ENCODE measurements around the gene SSU72. TPM values are rescaled to one million over a fixed set of nuclear protein-coding genes. Genes with fewer than 3 reads are reported as not detected.

The SSU72 gene
- total RNA-seq, 1 donor from 2014 or later = 97.4 TPM

DNA sequence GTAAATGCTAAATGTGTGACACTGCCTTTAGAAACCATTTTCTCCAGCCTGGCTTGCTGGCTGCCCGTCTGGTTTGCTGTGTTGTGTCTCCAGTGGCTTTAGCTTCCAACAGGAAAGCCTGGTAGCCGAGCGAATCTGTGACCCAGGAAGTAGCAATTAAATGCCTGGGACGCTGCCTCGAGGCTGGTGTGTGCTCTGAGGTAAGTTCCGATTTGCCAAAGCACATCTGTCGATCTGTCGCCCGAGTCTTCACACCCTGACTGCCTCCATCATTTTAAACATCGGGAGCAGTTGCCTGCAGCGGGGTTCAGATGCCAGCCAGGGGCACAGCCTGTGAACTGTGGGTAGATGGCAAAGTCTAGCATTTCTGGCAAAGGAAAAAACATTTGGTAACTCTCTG lies 42.9 kb upstream of the SSU72 start:
- Mint-ChIP-seq H3K4me3 (peak overlapping the region; percentile 80), H3K27me3 (ENCODE audit: low read depth) (no peaks in the 10 kb centered on the region), H3K9me3 (no peaks in the 10 kb centered on the region), H3K27ac (no peak overlapping the region), H3K4me1 (peaks cover 23% of the 10 kb centered on the region), H3K36me3 (peaks cover 5% of the 10 kb centered on the region)
- DNase-seq (ENCODE audit: low spot score in 2 of 2, unreplicated experiment in 2 of 2) = no peak
- no peak for TF ChIP-seq CTCF (IDR thresholded peaks at IDR 0.05; ENCODE audit: unreplicated experiment)

- H3K27me3 Mint-ChIP-seq (ENCODE audit: low read depth) = no peaks in the 10 kb centered on the region
- no peak overlapping the region for H3K27ac Mint-ChIP-seq
- peaks cover 8% of the 10 kb centered on the region for H3K36me3 Mint-ChIP-seq
- peak overlapping the region; percentile 80 for H3K4me3 Mint-ChIP-seq
- TF ChIP-seq CTCF (IDR thresholded peaks at IDR 0.05; ENCODE audit: unreplicated experiment) = no peak
- no peaks in the 10 kb centered on the region for H3K9me3 Mint-ChIP-seq
- peaks cover 25% of the 10 kb centered on the region for H3K4me1 Mint-ChIP-seq
- DNase-seq (ENCODE audit: low spot score in 2 of 2, unreplicated experiment in 2 of 2) = no peak
Observed at GRCh38 chr1:1616838-1617237, 42.2 kb upstream of the SSU72 start.

DNA sequence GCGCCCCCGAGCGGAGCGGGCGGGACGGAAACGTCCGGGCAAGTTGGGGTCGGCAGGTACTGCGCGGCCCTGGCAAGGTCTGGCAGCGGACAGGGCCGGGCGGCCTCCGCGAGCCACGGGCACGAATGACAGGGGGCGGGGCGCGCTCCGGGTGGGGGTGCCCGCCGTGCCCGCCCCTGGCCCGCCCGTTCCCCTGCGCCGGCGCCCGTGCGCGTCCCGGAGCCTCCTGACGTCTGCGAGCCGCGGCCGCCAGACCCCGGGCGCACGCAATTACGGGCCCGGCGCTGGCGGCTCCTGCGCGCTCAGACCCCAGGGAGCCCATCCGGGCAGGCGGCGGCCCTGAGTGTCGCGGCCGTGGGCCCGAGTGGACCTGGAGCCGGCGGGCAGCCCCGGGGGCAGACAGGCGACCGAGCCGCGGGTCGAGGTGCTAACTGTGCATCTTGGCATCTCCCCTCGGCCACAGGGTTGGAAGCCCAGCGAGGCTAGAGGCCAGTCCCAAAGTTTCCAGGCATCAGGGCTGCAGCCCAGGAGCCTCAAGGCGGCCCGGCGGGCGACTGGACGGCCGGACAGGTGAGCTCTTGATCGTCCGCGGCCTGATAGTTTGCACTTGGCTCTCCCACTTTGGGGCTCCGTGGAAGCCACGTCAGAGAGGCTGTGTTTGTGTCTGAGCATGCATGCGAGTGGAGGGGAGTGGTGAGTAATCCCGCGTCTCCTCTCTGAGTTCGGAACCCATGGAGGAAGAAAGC lies 41.6 kb upstream of the SSU72 start:
- peaks cover 8% of the 10 kb centered on the region for H3K36me3 Mint-ChIP-seq
- no peak for TF ChIP-seq CTCF (IDR thresholded peaks at IDR 0.05; ENCODE audit: unreplicated experiment)
- H3K9me3 Mint-ChIP-seq = no peaks in the 10 kb centered on the region
- H3K4me1 Mint-ChIP-seq = peaks cover 26% of the 10 kb centered on the region
- no peaks in the 10 kb centered on the region for H3K27me3 Mint-ChIP-seq (ENCODE audit: low read depth)
- DNase-seq (ENCODE audit: low spot score in 2 of 2, unreplicated experiment in 2 of 2) = no peak
- H3K4me3 Mint-ChIP-seq = peak overlapping the region; percentile 80
- H3K27ac Mint-ChIP-seq = peak overlapping the region; percentile 85

GRCh38 chr1:1615256-1616044 lies 40.8 kb upstream of the SSU72 start, which contains the start of gene MIB2:
TSS of gene MIB2 (plus strand) at chr1:1615500. CDS start at chr1:1623453, 7,953 bp downstream.
- TF ChIP-seq CTCF (IDR thresholded peaks at IDR 0.05; ENCODE audit: unreplicated experiment) = no peak
- H3K27ac Mint-ChIP-seq = peak within 1 kb of the TSS; percentile 99

GRCh38 chr1:1614954-1615255 lies 40.2 kb upstream of the SSU72 start:
- Mint-ChIP-seq H3K4me1 (peaks cover 30% of the 10 kb centered on the region), H3K9me3 (no peaks in the 10 kb centered on the region)
- no peak for TF ChIP-seq CTCF (IDR thresholded peaks at IDR 0.05; ENCODE audit: unreplicated experiment)

More at GRCh38 chr1:1615256-1616044, 40.8 kb upstream of the SSU72 start, which contains the start of gene MIB2:
- Mint-ChIP-seq H3K36me3 (peaks cover 8% of the 10 kb centered on the region), H3K9me3 (no peaks in the 10 kb centered on the region), H3K4me3 (peak within 1 kb of the TSS; percentile 97), H3K4me1 (peaks cover 30% of the 10 kb centered on the region), H3K27me3 (ENCODE audit: low read depth) (no peaks in the 10 kb centered on the region)
- peak; percentile 97 to 98 for DNase-seq (ENCODE audit: low spot score in 2 of 2, unreplicated experiment in 2 of 2)

More at GRCh38 chr1:1614954-1615255, 40.2 kb upstream of the SSU72 start:
- peak overlapping the region; percentile 99 for H3K27ac Mint-ChIP-seq
- H3K4me3 Mint-ChIP-seq = peak overlapping the region; percentile 97
- peaks cover 8% of the 10 kb centered on the region for H3K36me3 Mint-ChIP-seq
- no peaks in the 10 kb centered on the region for H3K27me3 Mint-ChIP-seq (ENCODE audit: low read depth)
- DNase-seq (ENCODE audit: low spot score in 2 of 2, unreplicated experiment in 2 of 2) = no peak
